Activated naive CD8-positive, alpha-beta T cell treated with anti-CD3 and anti-CD28 coated beads, Interleukin-2, amount 50 U/mL, for 16 hours (primary cell): ENCODE data around the gene DIRAS1.

Experiments used
- DNase-seq: peaks from one replicate; pipeline ENCODE4 v3.0.0-alpha.2; 2020; ENCODE audit warnings: low read depth, low spot score

The DIRAS1 gene

GRCh38 chr19:2720777-2721569 lies at the start of gene DIRAS1:
DIRAS1 (minus strand) TSS chr19:2721372; CDS start chr19:2717806, 3,566 bp downstream.
- DNase-seq = no peak

DNA sequence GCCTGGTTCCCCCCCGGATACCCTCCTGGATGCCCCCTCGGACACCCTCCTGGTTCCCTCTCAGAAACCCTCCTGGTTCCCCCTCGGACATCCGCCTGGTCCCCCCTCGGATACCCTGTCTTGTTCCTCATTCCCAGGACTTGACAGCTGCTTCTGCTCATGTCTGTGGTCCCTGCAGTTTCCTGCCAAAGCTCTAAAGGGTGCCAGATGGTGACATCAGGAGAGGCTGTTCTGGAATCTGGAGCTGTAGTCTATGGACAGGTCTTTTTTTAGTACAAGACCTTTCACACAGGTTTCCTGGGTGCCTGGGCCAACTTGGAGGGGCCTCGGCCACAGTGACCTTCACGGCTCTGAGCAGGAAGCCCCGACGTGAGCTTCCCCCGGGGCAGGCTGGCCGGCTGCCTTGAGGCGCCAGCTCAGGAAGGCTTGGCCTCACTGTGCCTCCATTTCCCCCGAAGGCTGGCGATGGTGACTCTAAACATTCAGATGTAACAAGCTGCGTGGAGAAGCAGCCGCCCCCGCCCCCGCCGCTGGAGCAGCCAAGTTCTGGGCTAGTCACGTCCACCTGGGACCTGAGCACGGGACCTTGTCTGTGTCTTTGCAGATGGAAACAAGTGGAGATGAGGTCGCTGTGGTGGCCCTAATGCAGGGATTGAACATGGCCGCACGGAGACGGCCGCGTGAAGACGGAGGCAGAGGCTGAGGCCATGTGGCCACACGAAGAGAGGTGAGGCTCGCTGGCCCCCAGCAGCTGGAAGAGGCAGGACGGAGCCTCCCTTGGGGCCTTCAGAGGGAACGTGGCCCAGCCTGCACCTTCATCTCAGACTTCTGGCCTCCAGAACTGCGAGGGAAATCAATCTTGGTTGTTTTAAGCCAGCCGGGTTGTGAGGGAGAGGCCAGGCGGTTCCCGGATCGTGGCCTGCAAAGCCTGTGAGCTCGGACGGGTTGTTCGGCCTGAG lies 49.2 kb upstream of the DIRAS1 start:
- no peak for DNase-seq

DNA sequence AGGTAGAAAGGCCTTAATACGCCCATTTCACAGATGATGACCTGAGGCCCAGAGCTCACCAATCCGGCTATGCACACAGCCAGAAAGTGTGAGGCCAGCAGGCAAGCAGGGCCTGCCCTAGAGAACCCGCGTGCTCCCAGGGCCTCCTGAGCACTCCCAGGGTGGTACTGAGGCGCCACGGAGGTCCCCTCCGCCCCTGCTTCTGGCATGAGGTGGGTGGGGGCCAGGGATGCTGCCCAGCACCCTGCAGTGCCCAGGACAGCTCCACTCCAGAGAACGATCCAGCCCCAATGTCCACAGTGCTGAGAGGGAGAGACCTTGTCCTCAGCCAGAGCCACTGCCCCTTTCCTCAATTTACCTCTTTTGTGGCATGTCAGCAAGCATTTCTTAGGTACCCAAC lies 48.0 kb upstream of the DIRAS1 start:
- no peak for DNase-seq

DNA sequence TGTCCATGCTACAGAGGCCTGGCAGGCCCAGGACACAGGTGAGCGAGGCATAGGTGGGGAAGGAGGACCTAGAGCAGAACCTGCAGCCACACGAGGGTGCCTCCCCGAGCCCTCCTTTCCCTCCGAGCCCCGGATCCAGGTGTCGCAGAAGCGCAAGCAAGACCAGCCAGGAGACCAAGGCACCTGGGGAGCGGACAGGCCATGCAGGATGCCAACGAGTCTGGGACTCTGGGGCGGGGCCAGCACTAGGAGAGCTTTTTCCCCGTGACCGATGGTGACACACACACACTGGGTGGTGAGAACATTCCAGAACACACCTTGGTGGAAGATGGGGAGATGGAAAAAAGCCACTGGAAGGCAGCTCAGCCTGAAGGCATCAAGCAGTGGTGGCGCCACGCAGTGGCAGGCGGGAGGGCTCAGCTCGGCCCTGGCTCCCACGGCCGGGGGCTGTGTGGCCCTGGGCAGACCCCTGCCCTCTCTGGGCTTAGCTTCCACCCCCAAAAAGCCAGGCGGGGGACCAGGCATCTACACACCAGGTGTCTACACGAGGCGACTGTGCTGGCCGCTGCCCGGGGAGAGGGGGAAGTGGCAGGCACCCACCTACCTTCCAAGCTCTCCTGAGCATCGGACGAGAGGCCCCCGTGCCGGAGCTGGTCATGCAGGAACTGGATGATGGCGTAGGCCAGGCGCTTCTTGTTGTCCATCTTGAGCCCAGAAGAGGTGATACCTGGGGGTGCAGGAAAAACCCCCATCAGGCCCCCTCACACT lies 47.4 kb upstream of the DIRAS1 start:
- DNase-seq = no peak

- DNase-seq = no peak
Observed at GRCh38 chr19:2767688-2768087, 46.5 kb upstream of the DIRAS1 start.

GRCh38 chr19:2766594-2767372 lies 45.6 kb upstream of the DIRAS1 start:
- no peak for DNase-seq

- DNase-seq = no peak
Observed at GRCh38 chr19:2765376-2765775, 44.2 kb upstream of the DIRAS1 start.

DNA sequence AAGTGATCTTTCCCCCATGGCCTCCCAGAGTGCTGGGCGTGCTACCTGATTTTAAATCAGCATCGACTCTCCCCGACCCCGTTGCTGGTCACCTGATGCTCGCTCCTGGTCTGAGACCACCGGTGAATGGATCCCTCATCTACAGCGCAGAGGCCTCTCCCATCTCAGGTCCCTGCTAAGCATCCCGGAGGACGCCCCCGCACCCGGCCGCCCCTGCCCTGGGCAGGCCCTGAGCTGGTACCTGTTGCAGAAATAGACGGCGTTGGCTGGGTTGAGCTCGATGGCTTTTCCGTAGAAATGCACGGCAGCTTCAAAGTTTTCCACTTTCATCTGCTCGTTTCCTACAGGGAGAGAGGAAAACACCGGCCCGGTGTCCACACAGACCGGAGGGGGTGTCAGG lies 43.8 kb upstream of the DIRAS1 start:
- no peak for DNase-seq

GRCh38 chr19:2763687-2764086 lies 42.5 kb upstream of the DIRAS1 start:
- DNase-seq = no peak

GRCh38 chr19:2762783-2763496 lies 41.8 kb upstream of the DIRAS1 start:
- DNase-seq = no peak

DNA sequence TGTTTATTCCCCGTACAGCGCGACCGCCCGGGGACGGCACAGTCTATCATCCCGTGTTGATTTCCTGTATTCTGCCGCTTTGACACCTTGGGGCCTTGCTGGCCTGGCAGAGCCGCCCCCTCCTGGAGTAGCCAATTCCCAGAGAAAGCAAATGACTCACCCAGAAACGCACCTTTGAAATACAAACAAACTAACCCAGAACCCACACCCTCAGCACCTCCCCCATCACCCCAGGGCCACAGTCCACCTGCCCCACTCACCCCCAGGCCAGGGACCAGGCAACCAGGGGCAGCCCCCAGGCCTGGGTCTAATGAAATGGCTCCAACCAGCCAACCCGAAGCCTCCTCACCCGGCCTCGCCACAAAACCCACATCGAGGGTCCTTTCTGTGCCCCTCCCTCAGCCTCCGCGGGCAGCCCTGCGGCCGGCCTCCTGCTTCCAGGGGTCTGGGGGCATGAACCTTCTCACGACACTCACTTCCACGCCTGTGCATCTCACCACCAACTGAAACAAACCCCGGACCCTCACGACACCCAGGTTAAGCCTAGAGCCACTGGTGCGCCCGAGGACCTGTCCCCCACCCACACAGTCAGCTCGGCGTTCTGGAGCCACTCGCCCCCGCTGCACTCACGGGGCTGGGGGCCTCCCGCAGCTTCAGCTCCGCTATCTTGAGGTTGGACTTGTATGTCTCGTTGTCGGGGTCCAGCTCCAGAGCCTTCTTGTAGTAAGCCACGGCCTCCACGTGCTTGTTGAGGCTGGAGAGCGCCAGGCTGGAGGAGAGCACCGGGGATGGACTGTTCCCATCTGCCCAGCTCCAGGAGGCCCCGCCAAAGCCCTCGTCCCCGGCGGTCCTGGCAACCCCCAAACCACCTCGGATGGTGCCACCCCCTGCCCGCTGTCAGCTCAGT lies 41.0 kb upstream of the DIRAS1 start:
- DNase-seq = no peak

- no peak for DNase-seq
Observed at GRCh38 chr19:2761309-2761677, 40.1 kb upstream of the DIRAS1 start.

DNA sequence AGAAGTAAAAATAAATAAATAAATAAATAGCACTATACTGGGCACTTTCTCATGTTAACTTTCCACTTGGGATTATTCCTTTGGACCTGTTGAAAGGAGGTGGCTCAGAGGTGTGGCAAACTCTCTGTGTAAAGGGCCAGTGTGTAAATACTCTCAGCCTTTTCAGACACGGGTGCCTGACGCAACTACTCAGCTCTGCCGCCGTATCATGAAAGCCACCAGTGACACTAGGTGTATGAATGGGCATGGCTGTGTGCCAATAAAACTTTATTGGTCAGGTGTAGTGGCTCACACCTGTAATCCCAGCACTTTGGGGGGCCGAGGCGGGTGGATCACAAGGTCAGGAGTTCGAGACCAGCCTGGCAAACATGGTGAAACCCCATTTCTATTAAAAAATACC lies 38.8 kb upstream of the DIRAS1 start:
- DNase-seq = no peak

- no peak for DNase-seq
Observed at GRCh38 chr19:2759362-2759761, 38.2 kb upstream of the DIRAS1 start.

DNA sequence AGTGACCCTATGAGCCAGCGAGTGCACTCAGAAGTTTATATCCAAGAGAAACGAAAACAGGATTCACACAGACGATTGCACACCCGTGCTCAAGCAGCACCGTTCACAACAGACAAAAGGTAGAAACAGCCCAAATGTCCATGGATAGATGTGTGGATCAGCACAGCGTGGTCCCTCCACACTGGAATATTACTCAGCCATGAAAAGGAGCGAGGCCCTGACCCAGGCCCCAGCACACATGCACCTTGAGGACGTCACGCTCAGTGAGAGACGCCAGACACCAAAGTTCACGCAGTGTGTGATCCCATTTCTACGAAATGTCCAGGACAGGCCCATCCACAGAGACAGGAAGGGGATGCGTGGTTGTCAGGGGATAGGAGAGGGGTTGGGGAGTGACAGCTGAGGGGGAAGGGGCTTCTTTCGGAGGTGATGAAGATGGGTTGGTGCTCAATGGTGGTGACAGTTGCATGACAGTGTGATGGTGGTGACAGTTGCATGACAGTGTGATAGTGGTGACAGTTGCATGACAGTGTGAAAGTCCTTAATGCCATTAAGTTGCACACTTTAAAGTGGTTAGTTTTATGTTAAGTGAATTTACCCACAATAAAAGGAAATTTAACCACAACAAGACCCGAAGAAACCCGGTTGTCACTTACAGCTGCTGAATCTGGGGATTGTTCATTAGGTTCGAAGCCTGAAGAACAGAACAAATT lies 37.6 kb upstream of the DIRAS1 start:
- DNase-seq = no peak

DNA sequence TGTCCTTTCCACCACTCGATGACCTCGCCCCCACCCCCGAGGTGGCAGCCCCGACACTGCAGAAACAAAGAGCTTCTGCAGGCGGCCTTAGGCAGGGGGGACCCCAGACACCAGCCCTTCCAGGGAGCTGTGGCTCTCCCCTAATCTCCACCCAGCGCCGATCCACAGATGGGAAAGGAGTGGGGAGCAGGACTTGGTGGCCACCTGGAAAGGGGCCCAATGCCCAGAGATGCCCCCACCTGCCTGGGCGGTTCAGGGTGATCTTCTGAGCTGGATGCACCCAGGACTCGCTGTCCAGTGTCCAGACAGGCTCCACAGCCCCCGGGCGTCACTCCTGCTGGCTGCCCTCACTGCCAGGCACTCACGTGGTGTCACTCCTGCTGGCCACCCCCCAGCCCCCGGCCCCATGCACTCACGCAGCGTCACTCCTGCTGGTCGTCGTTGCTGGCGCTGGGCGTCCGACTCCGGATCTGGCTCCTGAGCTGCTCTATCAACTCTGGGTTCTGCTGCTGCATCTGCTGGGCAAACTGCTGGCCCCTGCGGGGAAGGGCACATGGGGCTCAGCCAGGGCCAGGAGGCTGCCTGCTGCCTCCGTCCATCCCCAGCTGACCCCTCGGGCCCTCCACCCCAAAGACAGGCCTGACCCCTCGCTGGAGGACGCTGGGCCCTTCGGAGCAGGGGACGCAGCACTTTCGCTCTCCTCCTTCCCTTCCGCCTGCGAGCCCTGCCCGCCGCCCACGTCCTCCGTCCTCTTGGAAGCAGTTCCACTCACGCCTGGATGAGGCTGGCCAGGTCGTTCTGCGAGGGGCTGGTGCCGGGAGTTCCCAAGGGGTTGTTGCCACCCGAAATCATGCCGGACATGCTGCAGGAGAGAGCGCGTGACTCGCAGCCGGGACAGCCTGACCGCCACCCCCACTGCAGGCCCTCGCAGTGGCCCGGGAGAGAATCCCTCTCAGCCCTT lies 36.0 kb upstream of the DIRAS1 start:
- DNase-seq = no peak

DNA sequence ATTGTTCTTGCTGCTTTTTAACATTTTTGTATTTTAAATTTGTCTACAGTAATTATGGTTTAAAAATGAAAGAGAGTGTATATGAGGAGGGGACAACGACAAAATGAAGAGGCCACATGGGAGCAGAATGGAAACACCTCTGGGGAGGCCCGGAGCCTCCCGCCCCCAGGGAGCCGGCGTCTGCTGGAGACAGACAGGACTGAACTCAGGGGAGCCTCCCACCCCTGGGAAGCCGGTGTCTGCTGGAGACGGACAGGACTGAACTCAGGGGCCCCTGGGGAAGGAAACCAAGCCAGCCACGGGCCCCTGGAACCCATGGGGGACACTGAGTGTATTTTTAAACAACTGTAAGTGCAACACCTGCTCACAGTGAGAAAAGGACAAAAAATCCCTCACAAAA lies 35.3 kb upstream of the DIRAS1 start:
- no peak for DNase-seq

GRCh38 chr19:2755811-2756210 lies 34.6 kb upstream of the DIRAS1 start:
- DNase-seq = no peak
